ENCODE data around the gene PPP1R1C.

Gene PPP1R1C

GRCh38 chr2:181972431-181973170 is 13.1 kb upstream of the PPP1R1C start:
- no peak for DNase-seq

DNA sequence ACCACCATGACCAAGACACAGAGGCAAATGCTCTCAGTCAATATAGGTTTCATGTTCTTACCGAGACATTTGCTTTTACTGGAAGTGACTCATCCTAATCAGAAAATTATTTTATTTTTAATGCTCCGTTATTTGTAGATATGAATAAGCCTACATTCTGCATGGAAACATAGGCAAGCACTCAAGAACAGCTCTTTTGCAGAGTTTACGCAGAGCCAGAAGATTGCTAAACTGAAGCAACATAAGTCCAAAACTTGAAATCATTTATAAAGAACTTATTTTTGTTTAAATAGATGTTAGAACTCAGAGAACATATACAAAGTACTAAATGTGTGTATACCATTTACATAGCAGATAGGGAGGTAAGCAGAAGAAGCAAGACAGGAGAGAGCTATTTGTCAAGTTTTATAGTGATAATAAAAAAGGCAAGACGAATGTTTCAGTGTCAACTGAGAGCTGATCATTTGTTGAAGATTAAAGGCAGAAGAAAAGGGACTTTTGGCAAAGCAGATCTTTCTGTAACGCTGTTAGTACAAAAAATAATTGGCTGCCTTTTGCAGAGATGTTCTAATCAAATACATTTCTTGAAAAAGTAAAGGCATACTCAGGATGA is 12.4 kb upstream of the PPP1R1C start:
- DNase-seq: no peak

- peak; percentile 64 for DNase-seq
Observed at GRCh38 chr2:181977661-181978350, 7.8 kb upstream of the PPP1R1C start.

GRCh38 chr2:181978351-181979150 is 7.1 kb upstream of the PPP1R1C start:
- no peak for DNase-seq

GRCh38 chr2:181984060-181984459 is 1.6 kb upstream of the PPP1R1C start:
- no peak for DNase-seq

- DNase-seq: no peak
Observed at GRCh38 chr2:181984814-181985631, 630 bp upstream of the PPP1R1C start.

GRCh38 chr2:181988154-181988924 is 2.7 kb downstream of the PPP1R1C start:
- DNase-seq: no peak

- DNase-seq: no peak
Observed at GRCh38 chr2:181989099-181989498, 3.4 kb downstream of the PPP1R1C start.

- no peak for DNase-seq
Observed at GRCh38 chr2:181991171-181991885, 5.7 kb downstream of the PPP1R1C start.

- DNase-seq: no peak
Observed at GRCh38 chr2:181992776-181993175, 7.1 kb downstream of the PPP1R1C start.

GRCh38 chr2:181995289-181995688 is 9.6 kb downstream of the PPP1R1C start:
- no peak for DNase-seq

GRCh38 chr2:181998041-181998835 is 12.6 kb downstream of the PPP1R1C start:
- no peak for DNase-seq

GRCh38 chr2:181998891-181999654 is 13.4 kb downstream of the PPP1R1C start:
- DNase-seq: no peak

- no peak for DNase-seq
Observed at GRCh38 chr2:181999911-182000310, 14.3 kb downstream of the PPP1R1C start.

- DNase-seq: no peak
Observed at GRCh38 chr2:182004945-182005520, 19.4 kb downstream of the PPP1R1C start.

- DNase-seq: no peak
Observed at GRCh38 chr2:182006595-182007341, 21.1 kb downstream of the PPP1R1C start.

- no peak for DNase-seq
Observed at GRCh38 chr2:182014284-182014683, 28.6 kb downstream of the PPP1R1C start.

Measured in stimulated activated CD4-positive, alpha-beta T cell treated with anti-CD3 and anti-CD28 coated beads, Interleukin-1b, Interleukin-23, amount 100 ng/mL, for 48 hours (primary cell).